ENCODE data around the gene CAND2. TPM values are rescaled to one million over a fixed set of nuclear protein-coding genes. Genes with fewer than 3 reads are reported as not detected.

The CAND2 gene
- total and polyA plus RNA-seq, 9 of the 15 experiments (the other 6 are each of a cell fraction or from before 2014, with no cell fraction given) = 0.91 to 14.9 (median 4.3) TPM

DNA sequence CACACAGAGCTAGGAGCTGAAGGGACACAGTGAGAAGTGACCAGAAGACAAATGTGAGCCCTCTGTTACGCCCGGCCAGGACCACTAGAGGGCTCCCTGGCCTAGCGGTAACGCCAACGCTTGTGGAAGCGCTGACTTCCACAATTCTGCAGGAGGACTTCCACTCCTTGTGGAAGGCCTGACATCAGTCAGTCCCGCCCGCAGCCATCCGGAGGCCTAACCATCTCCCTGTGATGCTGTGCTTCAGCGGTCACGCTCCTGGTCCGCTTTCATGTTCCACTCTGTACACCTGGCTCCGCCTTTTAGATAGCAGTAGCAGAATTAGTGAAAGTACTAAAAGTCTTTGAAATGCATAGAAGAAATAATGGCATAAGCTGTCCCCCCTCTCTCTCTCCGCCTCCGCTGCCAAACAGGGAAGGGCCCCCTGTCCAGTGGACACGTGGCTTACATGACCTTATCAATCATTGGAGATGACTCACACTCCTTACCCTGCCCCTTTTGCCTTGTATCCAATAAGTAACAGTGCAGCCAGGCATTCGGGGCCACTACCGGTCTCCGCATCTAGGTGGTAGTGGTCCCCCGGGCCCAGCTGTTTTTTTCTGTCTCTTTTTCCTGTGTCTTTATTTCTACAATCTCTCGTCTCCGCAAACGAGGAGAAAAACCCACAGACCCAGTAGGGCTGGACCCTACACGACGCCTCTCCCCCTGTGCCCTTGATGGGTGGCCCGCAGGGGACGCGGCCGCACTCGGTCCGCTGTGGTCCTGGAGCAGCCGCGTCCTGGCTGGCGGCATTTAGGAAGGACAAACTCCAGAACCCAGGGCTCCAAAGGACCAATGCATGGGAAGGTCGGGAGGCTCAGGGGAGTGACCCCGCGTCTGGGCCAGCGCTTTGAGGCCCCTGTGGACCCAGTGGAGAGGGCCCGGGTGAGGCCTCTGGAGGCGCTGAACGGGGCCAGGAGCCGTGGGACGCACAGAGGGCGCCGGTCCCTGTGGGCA lies 71.9 kb downstream of the CAND2 start (continued):
- TF ChIP-seq THRAP3 (IDR thresholded peaks at IDR 0.05; ENCODE audit: borderline replicate concordance) (no peak), C11orf30 (IDR thresholded peaks at IDR 0.05; ENCODE audit: low read depth) (peak; percentile 48), ZNF316 (IDR thresholded peaks at IDR 0.05) (0 out of 2 replicates have a peak, but pooled peaks have one; percentile 33), SLC30A9 (CRISPR knock-in tag; IDR thresholded peaks at IDR 0.05) (no peak), MTA1 (IDR thresholded peaks at IDR 0.05; ENCODE audit: borderline replicate concordance) (peak; percentile 58; the same call in 1 of the 2 replicates), RFX5 (IDR thresholded peaks at IDR 0.05; ENCODE audit: low read depth, low read length) (no peak), ZBED1 (IDR thresholded peaks at IDR 0.05) (0 out of 2 replicates have a peak, but pooled peaks have one; percentile 45), ZNF263 (CRISPR knock-in tag; IDR thresholded peaks at IDR 0.05; ENCODE audit: borderline replicate concordance) (peak; percentile 72; the same call in 1 of the 2 replicates), ZFX (CRISPR knock-in tag; IDR thresholded peaks at IDR 0.05) (peak; percentile 90), XRCC4 (IDR thresholded peaks at IDR 0.05; ENCODE audit: extremely low read depth, insufficient read depth, insufficient read length) (no peak), KAT7 (CRISPR knock-in tag; IDR thresholded peaks at IDR 0.05; ENCODE audit: borderline replicate concordance) (peak; percentile 90; the same call in 1 of the 2 replicates), ZNF444 (CRISPR knock-in tag; IDR thresholded peaks at IDR 0.05) (no peak), RBFOX2 (IDR thresholded peaks at IDR 0.05; ENCODE audit: low read depth, low read length) (peak; percentile 86), NCOR1 (IDR thresholded peaks at IDR 0.05) (no peak), EP300 (IDR thresholded peaks at IDR 0.05; ENCODE audit: low read length) (peak; percentile 45), YY1 (IDR thresholded peaks at IDR 0.05; ENCODE audit: borderline replicate concordance in 1 of 3, control insufficient read depth in 1 of 3, extremely low read depth in 1 of 3, insufficient read depth in 3 of 3, insufficient read length in 1 of 3, insufficient replicate concordance in 2 of 3, low read depth in 1 of 3, low read length in 2 of 3) (peak in 1 of 3 experiments; percentile 34), NCOA1 (IDR thresholded peaks at IDR 0.05; ENCODE audit: low read depth) (peak; percentile 45; the same call in 1 of the 2 replicates)
- TF ChIP-seq, protein P1, sequence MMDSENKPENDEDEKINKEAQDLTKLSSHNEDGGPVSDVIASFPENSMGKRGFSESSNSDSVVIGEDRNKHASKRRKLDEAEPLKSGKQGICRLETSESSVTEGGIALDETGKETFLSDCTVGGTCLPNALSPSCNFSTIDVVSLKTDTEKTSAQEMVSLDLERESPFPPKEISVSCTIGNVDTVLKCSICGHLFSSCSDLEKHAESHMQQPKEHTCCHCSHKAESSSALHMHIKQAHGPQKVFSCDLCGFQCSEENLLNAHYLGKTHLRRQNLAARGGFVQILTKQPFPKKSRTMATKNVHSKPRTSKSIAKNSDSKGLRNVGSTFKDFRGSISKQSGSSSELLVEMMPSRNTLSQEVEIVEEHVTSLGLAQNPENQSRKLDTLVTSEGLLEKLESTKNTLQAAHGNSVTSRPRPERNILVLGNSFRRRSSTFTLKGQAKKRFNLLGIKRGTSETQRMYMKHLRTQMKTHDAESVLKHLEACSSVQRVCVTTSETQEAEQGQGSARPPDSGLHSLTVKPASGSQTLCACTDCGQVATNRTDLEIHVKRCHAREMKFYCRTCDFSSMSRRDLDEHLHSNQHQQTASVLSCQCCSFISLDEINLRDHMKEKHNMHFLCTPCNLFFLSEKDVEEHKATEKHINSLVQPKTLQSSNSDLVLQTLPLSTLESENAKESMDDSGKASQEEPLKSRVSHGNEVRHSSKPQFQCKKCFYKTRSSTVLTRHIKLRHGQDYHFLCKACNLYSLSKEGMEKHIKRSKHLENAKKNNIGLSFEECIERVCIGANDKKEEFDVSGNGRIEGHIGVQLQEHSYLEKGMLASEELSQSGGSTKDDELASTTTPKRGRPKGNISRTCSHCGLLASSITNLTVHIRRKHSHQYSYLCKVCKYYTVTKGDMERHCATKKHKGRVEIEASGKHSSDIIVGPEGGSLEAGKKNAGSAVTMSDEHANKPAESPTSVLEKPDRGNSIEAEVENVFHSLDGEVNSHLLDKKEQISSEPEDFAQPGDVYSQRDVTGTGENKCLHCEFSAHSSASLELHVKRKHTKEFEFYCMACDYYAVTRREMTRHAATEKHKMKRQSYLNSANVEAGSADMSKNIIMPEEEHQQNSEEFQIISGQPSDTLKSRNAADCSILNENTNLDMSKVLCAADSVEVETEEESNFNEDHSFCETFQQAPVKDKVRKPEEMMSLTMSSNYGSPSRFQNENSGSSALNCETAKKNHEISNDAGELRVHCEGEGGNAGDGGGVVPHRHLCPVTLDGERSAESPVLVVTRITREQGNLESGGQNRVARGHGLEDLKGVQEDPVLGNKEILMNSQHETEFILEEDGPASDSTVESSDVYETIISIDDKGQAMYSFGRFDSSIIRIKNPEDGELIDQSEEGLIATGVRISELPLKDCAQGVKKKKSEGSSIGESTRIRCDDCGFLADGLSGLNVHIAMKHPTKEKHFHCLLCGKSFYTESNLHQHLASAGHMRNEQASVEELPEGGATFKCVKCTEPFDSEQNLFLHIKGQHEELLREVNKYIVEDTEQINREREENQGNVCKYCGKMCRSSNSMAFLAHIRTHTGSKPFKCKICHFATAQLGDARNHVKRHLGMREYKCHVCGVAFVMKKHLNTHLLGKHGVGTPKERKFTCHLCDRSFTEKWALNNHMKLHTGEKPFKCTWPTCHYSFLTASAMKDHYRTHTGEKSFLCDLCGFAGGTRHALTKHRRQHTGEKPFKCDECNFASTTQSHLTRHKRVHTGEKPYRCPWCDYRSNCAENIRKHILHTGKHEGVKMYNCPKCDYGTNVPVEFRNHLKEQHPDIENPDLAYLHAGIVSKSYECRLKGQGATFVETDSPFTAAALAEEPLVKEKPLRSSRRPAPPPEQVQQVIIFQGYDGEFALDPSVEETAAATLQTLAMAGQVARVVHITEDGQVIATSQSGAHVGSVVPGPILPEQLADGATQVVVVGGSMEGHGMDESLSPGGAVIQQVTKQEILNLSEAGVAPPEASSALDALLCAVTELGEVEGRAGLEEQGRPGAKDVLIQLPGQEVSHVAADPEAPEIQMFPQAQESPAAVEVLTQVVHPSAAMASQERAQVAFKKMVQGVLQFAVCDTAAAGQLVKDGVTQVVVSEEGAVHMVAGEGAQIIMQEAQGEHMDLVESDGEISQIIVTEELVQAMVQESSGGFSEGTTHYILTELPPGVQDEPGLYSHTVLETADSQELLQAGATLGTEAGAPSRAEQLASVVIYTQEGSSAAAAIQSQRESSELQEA (IDR thresholded peaks at IDR 0.05; ENCODE audit: low read depth) = no peak
- TF ChIP-seq, protein P2, sequence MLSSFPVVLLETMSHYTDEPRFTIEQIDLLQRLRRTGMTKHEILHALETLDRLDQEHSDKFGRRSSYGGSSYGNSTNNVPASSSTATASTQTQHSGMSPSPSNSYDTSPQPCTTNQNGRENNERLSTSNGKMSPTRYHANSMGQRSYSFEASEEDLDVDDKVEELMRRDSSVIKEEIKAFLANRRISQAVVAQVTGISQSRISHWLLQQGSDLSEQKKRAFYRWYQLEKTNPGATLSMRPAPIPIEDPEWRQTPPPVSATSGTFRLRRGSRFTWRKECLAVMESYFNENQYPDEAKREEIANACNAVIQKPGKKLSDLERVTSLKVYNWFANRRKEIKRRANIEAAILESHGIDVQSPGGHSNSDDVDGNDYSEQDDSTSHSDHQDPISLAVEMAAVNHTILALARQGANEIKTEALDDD (IDR thresholded peaks at IDR 0.05) = peak; percentile 73; the same call in 1 of the 2 replicates

Measured in K562 (cell line).